ENCODE data around the gene THRB.

The THRB gene

GRCh38 chr3:24396338-24396737 is 98.3 kb downstream of the THRB start:
- no peak for DNase-seq (ENCODE audit: extremely low read depth, low read depth)
- TF ChIP-seq, protein P1, sequence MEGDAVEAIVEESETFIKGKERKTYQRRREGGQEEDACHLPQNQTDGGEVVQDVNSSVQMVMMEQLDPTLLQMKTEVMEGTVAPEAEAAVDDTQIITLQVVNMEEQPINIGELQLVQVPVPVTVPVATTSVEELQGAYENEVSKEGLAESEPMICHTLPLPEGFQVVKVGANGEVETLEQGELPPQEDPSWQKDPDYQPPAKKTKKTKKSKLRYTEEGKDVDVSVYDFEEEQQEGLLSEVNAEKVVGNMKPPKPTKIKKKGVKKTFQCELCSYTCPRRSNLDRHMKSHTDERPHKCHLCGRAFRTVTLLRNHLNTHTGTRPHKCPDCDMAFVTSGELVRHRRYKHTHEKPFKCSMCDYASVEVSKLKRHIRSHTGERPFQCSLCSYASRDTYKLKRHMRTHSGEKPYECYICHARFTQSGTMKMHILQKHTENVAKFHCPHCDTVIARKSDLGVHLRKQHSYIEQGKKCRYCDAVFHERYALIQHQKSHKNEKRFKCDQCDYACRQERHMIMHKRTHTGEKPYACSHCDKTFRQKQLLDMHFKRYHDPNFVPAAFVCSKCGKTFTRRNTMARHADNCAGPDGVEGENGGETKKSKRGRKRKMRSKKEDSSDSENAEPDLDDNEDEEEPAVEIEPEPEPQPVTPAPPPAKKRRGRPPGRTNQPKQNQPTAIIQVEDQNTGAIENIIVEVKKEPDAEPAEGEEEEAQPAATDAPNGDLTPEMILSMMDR (IDR thresholded peaks at IDR 0.05; ENCODE audit: low read depth, low read length, missing control alignments), result no peak
- no peak overlapping the region for H3K4me3 ChIP-seq (replicated peaks; ENCODE audit: low read depth, low read length)

GRCh38 chr3:24394754-24395153 is 99.9 kb downstream of the THRB start:
- TF ChIP-seq, protein P1 (IDR thresholded peaks at IDR 0.05; ENCODE audit: low read depth, low read length, missing control alignments), result no peak
- no peak overlapping the region for H3K4me3 ChIP-seq (replicated peaks; ENCODE audit: low read depth, low read length)
- no peak for DNase-seq (ENCODE audit: extremely low read depth, low read depth)

DNA sequence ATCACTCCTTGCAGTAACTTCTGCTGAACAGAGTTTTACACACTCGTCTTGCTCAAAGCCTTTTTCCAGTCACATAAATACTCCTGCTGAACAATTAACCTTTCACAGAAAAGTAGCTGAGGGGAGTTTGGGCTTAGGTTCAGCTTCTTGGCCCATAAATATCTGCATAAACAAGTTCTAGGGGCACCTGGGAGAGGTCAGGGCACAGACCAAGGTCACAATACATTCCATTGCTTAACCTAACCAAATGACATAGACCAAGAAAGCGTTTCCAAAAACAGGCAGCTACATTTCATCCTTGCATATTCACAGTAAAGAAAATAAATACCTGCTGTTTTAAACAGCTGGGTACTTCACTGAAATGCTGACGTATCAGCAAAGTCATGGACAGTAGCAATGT is 101.3 kb downstream of the THRB start:
- TF ChIP-seq, protein P1 (IDR thresholded peaks at IDR 0.05; ENCODE audit: low read depth, low read length, missing control alignments), result no peak
- no peak overlapping the region for H3K4me3 ChIP-seq (replicated peaks; ENCODE audit: low read depth, low read length)
- DNase-seq (ENCODE audit: extremely low read depth, low read depth), result no peak

DNA sequence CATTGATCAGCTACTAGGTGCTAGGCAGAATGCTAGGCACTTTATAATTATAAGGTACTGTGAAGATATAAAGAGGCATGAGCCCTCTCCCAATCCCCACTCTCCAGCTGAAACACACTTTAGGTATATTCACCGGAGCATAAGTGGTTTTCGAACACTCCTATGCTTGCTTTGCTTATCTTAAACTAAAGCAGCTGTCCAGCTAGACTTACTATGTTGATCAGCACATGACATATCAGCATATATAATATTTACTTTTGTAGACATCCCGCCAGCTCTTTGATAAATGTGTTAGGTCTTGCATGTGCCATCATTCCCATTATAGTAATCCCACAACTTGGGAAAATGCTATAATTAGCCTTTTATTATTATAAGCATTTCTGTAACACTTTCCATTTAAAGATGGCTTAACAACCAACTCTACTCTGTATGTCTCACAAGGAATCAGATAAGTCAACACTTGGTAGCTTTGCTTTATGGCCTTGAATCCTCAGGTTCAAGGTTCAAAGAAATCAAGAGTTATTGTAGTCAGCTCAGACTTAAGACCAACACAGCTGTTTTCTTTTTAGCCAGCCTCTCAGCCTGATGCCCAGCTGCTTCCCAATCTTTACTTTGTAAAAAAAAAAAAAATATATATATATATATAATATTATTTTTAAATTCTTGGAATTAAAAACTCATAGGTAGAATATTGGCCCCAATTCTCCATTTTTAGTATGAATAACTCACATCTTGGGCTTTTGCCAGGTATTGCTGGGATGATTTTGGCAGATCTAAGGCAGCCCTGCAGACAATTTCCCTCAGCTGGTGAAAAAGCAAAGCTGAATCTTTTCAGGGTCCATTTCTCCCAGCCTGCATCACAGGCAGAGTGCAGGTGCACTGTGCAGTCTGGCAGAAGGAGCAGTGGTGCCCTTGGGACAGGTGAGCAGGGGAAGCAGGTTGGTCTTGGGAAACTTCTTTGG is 104.2 kb downstream of the THRB start:
- TF ChIP-seq, protein P1 (IDR thresholded peaks at IDR 0.05; ENCODE audit: low read depth, low read length, missing control alignments), result no peak
- no peak for DNase-seq (ENCODE audit: extremely low read depth, low read depth)
- no peak overlapping the region for H3K4me3 ChIP-seq (replicated peaks; ENCODE audit: low read depth, low read length)

GRCh38 chr3:24389108-24390090 is 105.3 kb downstream of the THRB start:
- TF ChIP-seq, protein P1 (IDR thresholded peaks at IDR 0.05; ENCODE audit: low read depth, low read length, missing control alignments), result no peak
- H3K4me3 ChIP-seq (replicated peaks; ENCODE audit: low read depth, low read length), result no peak overlapping the region
- no peak for DNase-seq (ENCODE audit: extremely low read depth, low read depth)

- TF ChIP-seq, protein P1 (IDR thresholded peaks at IDR 0.05; ENCODE audit: low read depth, low read length, missing control alignments), result no peak
- DNase-seq (ENCODE audit: extremely low read depth, low read depth), result no peak
- no peak overlapping the region for H3K4me3 ChIP-seq (replicated peaks; ENCODE audit: low read depth, low read length)
Observed at GRCh38 chr3:24388611-24389010, 106.0 kb downstream of the THRB start.
